Esophagus muscularis mucosa (tissue), 4 donors: ENCODE results near the gene ASAP2. TPM values are rescaled to one million over a fixed set of nuclear protein-coding genes. Genes with fewer than 3 reads are reported as not detected.

Source experiments
- DNase-seq: peaks from one replicate; pipeline ENCODE4 v3.0.0-alpha.2; 2017; ENCODE audit errors: extremely low spot score
- H3K27ac ChIP-seq, 4 donors: fragments of 200-600 bp; sonication (generic); replicated peaks in 1 of 4; 1 replicate in 3 of 4; 2 replicates in 1 of 4; pipeline ENCODE4 v1.5.1; 2016 to 2019; ENCODE audit warnings: mild to moderate bottlenecking in 1 of 4
- H3K27me3 ChIP-seq, 4 donors: fragments of 200-600 bp; sonication (generic); one replicate each; pipeline versions ENCODE4 v1.5.1 to v1.6.0; 2016 to 2019
- H3K36me3 ChIP-seq, 4 donors: fragments of 200-600 bp; sonication (generic); one replicate each; pipeline ENCODE4 v1.5.1; 2016 to 2019
- H3K4me1 ChIP-seq, 4 donors: fragments of 200-600 bp; sonication (generic); one replicate each; pipeline ENCODE4 v1.5.1; 2016 to 2019
- H3K4me3 ChIP-seq, 4 donors: fragments of 200-600 bp; sonication (generic); 1 replicate in 2 of 4; 2 replicates in 2 of 4; pipeline ENCODE4 v1.5.1; 2016 to 2019; ENCODE audit warnings: mild to moderate bottlenecking in 4 of 4, moderate library complexity in 1 of 4
- H3K9me3 ChIP-seq, 4 donors: fragments of 200-600 bp; sonication (generic); 1 replicate in 3 of 4; 2 replicates in 1 of 4; pipeline ENCODE4 v1.5.1; 2016 to 2019
- EP300 ChIP-seq: sonication (generic); formaldehyde crosslinking; IDR thresholded peaks from one replicate; pipeline ENCODE4 v1.6.1; 2017; ENCODE audit warnings: antibody characterized with exemption
- POLR2A ChIP-seq: fragments of 450-650 bp; IDR thresholded peaks from one replicate; pipeline ENCODE4 v1.6.1; 2017; ENCODE audit warnings: antibody characterized with exemption, moderate library complexity, mild to moderate bottlenecking, low read depth
- POLR2AphosphoS5 ChIP-seq, 2 donors: sonication (generic); formaldehyde crosslinking; IDR thresholded peaks; one replicate each; pipeline ENCODE4 v1.6.1; 2017; ENCODE audit warnings: antibody characterized with exemption in 2 of 2
- WGBS: methylation state at CpG from one replicate; pipeline ENCODE4 v1.1.5; 2018; 5-methylcytosine and 5-hydroxymethylcytosine counted together
- intact Hi-C: fragments of 100-400 bp; cut with DNase I; formaldehyde crosslinking; loops from one replicate; pipeline ENCODE4 v1.15.1; 2023
- total RNA-seq, 4 donors: library from RNA; depleted of rRNA; stranded (reverse); fragments of >200 nt; gene quantifications; one replicate each; pipeline versions ENCODE4 v1.1.0 to v1.2.1, GENCODE V29; 2016
- TF ChIP-seq, protein P1 (sequence below), 3 experiments: fragments of 200-600 bp in 2 of 3; fragments of 450-650 bp in 1 of 3; sonication (generic) in 2 of 3; IDR thresholded peaks; one replicate each; pipeline ENCODE4 v1.5.1; 2017 to 2019; ENCODE audit warnings: antibody characterized with exemption in 3 of 3, mild to moderate bottlenecking in 2 of 3, moderate library complexity in 1 of 3

The ASAP2 gene
- total RNA-seq, 4 donors from 2014 or later: 18.7 to 24.0 (median 21.3) TPM

DNA sequence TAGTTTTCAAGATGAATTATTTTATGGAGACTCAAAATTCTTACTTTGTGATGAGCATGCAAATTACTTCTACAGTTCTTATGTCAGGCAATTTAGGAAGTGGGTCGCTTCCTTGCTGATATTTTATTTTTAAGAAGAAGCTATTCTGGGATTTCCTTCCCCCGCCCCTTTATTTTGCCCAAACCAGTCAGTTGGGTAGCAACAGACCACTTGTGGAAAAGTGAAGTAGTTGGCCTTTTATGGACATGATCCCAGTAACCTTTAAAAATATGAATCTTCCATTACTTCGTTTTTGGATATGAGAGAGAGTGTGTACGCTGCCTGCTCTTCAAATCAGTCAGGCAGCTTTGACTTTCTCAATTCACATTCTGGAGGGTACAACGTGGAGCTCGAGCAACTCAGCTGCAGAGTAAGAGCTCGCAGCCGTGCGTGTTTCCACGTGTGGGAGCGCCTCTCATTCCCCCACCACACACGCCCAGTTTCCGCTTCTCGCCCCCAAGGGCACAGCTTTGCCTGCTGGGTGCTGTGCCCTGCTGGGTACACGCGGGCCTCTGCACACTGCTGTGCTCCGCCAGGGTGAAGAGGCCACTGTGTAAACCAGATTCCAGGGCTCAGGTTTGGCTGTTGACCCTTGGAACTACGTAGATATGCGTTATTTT is 124.1 kb downstream of the ASAP2 start:
- DNase-seq: no peak
- intact Hi-C loops: no loop called here
- Histone ChIP-seq H3K27ac (no peak overlapping the region), H3K4me3 (no peak overlapping the region), H3K27me3 (no peaks in the 10 kb centered on the region), H3K36me3 (peaks cover 0 to 24% (median 9%) of the 10 kb centered on the region in 4 donors), H3K4me1 (peaks cover 9 to 27% (median 18%) of the 10 kb centered on the region in 4 donors), H3K9me3 (no peaks in the 10 kb centered on the region)
- TF ChIP-seq, protein P1, sequence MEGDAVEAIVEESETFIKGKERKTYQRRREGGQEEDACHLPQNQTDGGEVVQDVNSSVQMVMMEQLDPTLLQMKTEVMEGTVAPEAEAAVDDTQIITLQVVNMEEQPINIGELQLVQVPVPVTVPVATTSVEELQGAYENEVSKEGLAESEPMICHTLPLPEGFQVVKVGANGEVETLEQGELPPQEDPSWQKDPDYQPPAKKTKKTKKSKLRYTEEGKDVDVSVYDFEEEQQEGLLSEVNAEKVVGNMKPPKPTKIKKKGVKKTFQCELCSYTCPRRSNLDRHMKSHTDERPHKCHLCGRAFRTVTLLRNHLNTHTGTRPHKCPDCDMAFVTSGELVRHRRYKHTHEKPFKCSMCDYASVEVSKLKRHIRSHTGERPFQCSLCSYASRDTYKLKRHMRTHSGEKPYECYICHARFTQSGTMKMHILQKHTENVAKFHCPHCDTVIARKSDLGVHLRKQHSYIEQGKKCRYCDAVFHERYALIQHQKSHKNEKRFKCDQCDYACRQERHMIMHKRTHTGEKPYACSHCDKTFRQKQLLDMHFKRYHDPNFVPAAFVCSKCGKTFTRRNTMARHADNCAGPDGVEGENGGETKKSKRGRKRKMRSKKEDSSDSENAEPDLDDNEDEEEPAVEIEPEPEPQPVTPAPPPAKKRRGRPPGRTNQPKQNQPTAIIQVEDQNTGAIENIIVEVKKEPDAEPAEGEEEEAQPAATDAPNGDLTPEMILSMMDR (IDR thresholded peaks at IDR 0.05): no peak
- TF ChIP-seq POLR2AphosphoS5 (IDR thresholded peaks at IDR 0.05) (no peak), POLR2A (no peak), EP300 (no peak)
- 75% methylated on average over 18 of the region's 19 CpGs for WGBS

DNA sequence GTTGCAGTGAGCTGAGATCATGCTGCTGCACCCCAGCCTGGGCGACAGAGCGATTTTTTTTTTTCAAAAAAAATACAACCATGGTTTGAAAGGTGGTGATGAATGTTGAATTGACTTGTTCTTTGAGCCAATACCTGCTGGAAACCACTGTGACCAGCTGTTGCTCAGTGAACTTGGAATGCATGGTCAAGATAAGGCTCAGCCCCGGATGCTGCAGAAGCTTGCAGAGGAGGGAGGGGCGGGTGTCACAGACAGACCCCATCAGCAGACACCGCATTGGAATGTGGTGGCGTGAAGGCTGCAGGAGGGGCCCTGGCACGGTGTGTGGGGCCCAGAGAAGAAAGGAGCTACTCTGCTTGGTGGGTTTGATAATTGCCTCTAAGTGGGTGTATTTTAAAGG is 125.1 kb downstream of the ASAP2 start:
- WGBS: 64% methylated on average over 7 of the region's 7 CpGs
- no peak for TF ChIP-seq EP300
- H3K9me3 ChIP-seq: no peaks in the 10 kb centered on the region
- intact Hi-C loops: loop anchor here (1.0 kb wide), 1 partner anchor 125 kb away; the partner anchor contains the start of gene ASAP2
- peaks cover 0 to 23% (median 9%) of the 10 kb centered on the region in 4 donors for H3K36me3 ChIP-seq
- no peak for DNase-seq
- H3K4me1 ChIP-seq: peaks cover 11 to 31% (median 22%) of the 10 kb centered on the region in 4 donors
- peak overlapping the region in 1 of 4 donors; percentile 10 for H3K27ac ChIP-seq
- H3K27me3 ChIP-seq: no peaks in the 10 kb centered on the region
- no peak overlapping the region for H3K4me3 ChIP-seq

DNA sequence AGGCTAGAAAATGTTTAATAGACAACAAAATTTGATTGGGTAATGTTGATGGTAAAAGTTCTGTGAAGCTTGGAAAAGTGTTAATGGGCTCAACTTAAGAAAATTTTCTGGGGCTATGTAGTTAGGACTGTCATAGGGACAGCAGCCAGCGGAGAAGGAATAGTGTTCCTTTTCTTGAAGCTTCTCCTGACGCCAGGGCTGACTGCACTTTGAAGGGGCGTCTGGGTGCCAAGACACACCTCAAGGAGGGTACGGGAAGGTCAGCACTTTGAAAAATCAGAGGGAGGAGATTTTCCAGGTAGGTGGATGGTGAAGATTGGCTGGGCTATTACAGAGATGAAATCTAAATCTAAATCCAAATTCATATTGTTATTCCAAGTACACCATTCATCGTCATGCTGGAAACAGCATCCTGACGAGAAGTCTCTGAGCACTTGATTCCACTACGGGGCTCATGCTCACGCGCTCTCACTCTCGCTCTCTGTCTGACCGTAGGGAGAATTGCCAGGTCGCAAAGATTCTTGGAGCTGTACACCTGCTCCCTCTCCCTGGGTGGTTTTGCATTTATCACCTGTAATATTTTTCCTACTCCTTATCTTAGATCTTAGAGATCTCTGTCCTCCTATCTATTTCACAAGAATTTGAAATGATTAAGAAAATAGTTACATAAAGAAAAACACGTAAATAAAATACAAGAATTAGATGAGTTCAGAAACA is 125.7 kb downstream of the ASAP2 start:
- Histone ChIP-seq H3K27me3 (no peaks in the 10 kb centered on the region), H3K4me1 (peaks cover 16 to 30% (median 23%) of the 10 kb centered on the region in 4 donors), H3K27ac (peak overlapping the region in 1 of 4 donors; percentile 10), H3K36me3 (peaks cover 0 to 23% (median 9%) of the 10 kb centered on the region in 4 donors), H3K4me3 (no peak overlapping the region), H3K9me3 (no peaks in the 10 kb centered on the region)
- TF ChIP-seq, protein P1 (IDR thresholded peaks at IDR 0.05): no peak
- no peak for TF ChIP-seq POLR2A
- no peak for TF ChIP-seq EP300
- TF ChIP-seq POLR2AphosphoS5 (IDR thresholded peaks at IDR 0.05): no peak
- 82% methylated on average over 13 of the region's 13 CpGs for WGBS
- intact Hi-C loops: loop anchor here (1.0 kb wide), 1 partner anchor 126 kb away; the partner anchor contains the start of gene ASAP2
- no peak for DNase-seq

DNA sequence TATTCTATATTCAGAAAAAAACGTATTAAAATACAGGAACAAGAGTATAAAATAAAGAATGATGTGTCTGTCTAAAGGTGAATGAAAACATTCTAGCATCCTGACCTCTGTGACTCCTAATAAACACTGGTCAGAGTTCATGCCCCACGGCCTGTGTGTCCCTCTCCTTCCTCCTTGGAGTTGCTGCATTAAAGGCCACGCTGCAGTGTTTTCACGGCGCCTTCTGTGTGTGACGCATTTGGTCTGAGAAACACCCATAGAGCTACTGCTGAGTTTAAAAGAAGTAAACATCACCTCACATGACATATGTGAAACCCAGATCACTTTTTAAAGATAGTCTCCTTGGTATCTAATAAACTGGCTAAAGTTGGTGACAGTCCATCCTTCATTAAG is 126.2 kb downstream of the ASAP2 start:
- TF ChIP-seq POLR2A: no peak
- TF ChIP-seq POLR2AphosphoS5 (IDR thresholded peaks at IDR 0.05): no peak
- TF ChIP-seq, protein P1 (IDR thresholded peaks at IDR 0.05): no peak
- TF ChIP-seq EP300: no peak
- intact Hi-C loops: loop anchor here (1.0 kb wide), 2 partner anchors 127 to 191 kb away; partner anchors contain the start of gene ASAP2
- peaks cover 0 to 23% (median 9%) of the 10 kb centered on the region in 4 donors for H3K36me3 ChIP-seq
- H3K4me1 ChIP-seq: peaks cover 17 to 27% (median 22%) of the 10 kb centered on the region in 4 donors
- H3K9me3 ChIP-seq: no peaks in the 10 kb centered on the region
- no peak overlapping the region for H3K27ac ChIP-seq
- no peaks in the 10 kb centered on the region for H3K27me3 ChIP-seq
- H3K4me3 ChIP-seq: no peak overlapping the region
- WGBS: 85% methylated on average over 6 of the region's 6 CpGs
- DNase-seq: no peak

DNA sequence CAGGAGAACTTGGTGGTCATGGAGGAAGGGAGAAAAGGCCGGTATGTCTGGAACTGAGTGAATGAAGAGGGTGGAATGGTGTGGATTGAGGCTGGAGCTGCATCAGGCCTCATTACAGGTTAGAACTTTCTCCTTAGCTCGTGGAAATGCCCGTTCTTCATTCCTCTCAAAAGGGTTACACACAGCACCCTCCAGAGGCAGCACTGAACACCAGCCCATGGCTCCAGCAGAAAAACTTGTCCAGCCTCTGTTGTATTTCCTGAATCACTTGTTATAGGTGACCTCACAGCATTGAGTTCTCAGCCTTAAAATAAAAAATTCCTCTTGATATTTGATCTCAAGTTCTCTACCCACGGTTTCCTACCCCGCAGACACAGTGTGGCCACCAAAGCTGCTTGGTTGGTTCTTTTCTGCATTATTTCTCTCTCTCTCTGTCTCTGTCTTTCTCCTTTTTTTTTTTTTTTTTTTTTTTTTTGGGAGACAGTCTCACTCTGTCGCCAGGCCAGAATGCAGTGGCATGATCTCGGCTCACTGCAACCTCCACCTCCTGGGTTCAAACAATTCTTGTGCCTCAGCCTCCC is 127.1 kb downstream of the ASAP2 start:
- DNase-seq: no peak
- WGBS: 51% methylated on average over 7 of the region's 7 CpGs
- H3K27ac ChIP-seq: no peak overlapping the region

More for the DNA sequence above, 127.1 kb downstream of the ASAP2 start:
- intact Hi-C loops: loop anchor here (1.0 kb wide), 1 partner anchor 191 kb away; no protein-coding TSS in a partner anchor
- H3K27me3 ChIP-seq: no peaks in the 10 kb centered on the region
- H3K4me1 ChIP-seq: peaks cover 17 to 27% (median 22%) of the 10 kb centered on the region in 4 donors
- no peaks in the 10 kb centered on the region for H3K9me3 ChIP-seq
- peaks cover 0 to 20% (median 5%) of the 10 kb centered on the region in 4 donors for H3K36me3 ChIP-seq
- no peak overlapping the region for H3K4me3 ChIP-seq
- TF ChIP-seq POLR2A (no peak), EP300 (no peak), POLR2AphosphoS5 (IDR thresholded peaks at IDR 0.05) (peak in 1 of 2 donors; percentile 19)
- TF ChIP-seq, protein P1 (IDR thresholded peaks at IDR 0.05): peak; percentile 66 to 77 (median 71)
